DOHH2 (cell line): ENCODE results near the gene FAM241A.
A peak's percentile ranks its signal among the peaks of the same experiment; 100 is the strongest.

ENCODE experiments used
- H3F3A ChIP-seq: fragments of 200-600 bp; sonication (generic), shearing (Covaris generic); 2 replicates; pipeline ENCODE4 v1.6.0; 2016; ENCODE audit warnings: antibody characterized with exemption, mild to moderate bottlenecking; ENCODE audit not compliant: control insufficient read depth, insufficient read depth
- H3K27ac ChIP-seq: fragments of 200-600 bp; sonication (generic); 2 replicates; pipeline ENCODE4 v1.5.1; 2014; ENCODE audit warnings: low read depth, mild to moderate bottlenecking, low read length, moderate library complexity
- H3K27me3 ChIP-seq: fragments of 200-600 bp; sonication (generic); 2 replicates; pipeline ENCODE4 v1.6.1; 2014; ENCODE audit warnings: mild to moderate bottlenecking, low read length, mixed read lengths; ENCODE audit not compliant: control insufficient read depth
- H3K36me3 ChIP-seq: fragments of 200-600 bp; sonication (generic); 2 replicates; pipeline ENCODE4 v1.6.1; 2014; ENCODE audit warnings: mild to moderate bottlenecking, low read length, moderate library complexity, mixed read lengths; ENCODE audit not compliant: control insufficient read depth
- H3K4me1 ChIP-seq: fragments of 200-600 bp; sonication (generic); 2 replicates; pipeline ENCODE4 v1.6.1; 2014; ENCODE audit warnings: mild to moderate bottlenecking, low read length, mixed read lengths; ENCODE audit not compliant: control insufficient read depth
- H3K4me2 ChIP-seq: fragments of 200-600 bp; sonication (generic); 2 replicates; pipeline ENCODE4 v1.6.0; 2014; ENCODE audit warnings: mild to moderate bottlenecking, low read length, moderate library complexity
- H3K4me3 ChIP-seq: fragments of 200-600 bp; sonication (generic); 2 replicates; pipeline ENCODE4 v1.5.1; 2014; ENCODE audit warnings: mild to moderate bottlenecking, low read length, mixed read lengths
- H3K79me2 ChIP-seq: fragments of 200-600 bp; sonication (generic); 2 replicates; pipeline ENCODE4 v1.6.1; 2014; ENCODE audit warnings: mild to moderate bottlenecking, low read length, mixed read lengths; ENCODE audit not compliant: control insufficient read depth
- H3K9me2 ChIP-seq: fragments of 200-600 bp; sonication (generic); replicated peaks from 2 replicates; pipeline ENCODE4 v1.6.1; 2014; ENCODE audit warnings: mild to moderate bottlenecking, low read length, mixed read lengths; ENCODE audit not compliant: control insufficient read depth
- H3K9me3 ChIP-seq: fragments of 200-600 bp; sonication (generic); 2 replicates; pipeline ENCODE4 v1.6.1; 2014; ENCODE audit warnings: antibody characterized with exemption, low read length, mixed read lengths; ENCODE audit not compliant: control insufficient read depth, insufficient read depth
- H4K20me1 ChIP-seq: fragments of 200-600 bp; sonication (generic); 2 replicates; pipeline ENCODE4 v1.6.0; 2014; ENCODE audit warnings: low read depth, mild to moderate bottlenecking, antibody characterized with exemption, low read length, moderate library complexity; ENCODE audit not compliant: control insufficient read depth, insufficient read depth
- EZH2phosphoT487 ChIP-seq: fragments of 200-600 bp; sonication (generic); IDR thresholded peaks from 2 replicates; pipeline ENCODE4 v1.6.1; 2017; ENCODE audit warnings: borderline replicate concordance, mild to moderate bottlenecking, antibody characterized with exemption, low read length, moderate library complexity, mixed read lengths
- TF ChIP-seq, protein P1 (sequence below): fragments of 200-600 bp; sonication (generic); IDR thresholded peaks from one replicate; pipeline ENCODE4 v1.5.1; 2014; ENCODE audit warnings: antibody characterized with exemption, mild to moderate bottlenecking, low read depth, low read length; ENCODE audit not compliant: poor library complexity, severe bottlenecking

The FAM241A gene

DNA sequence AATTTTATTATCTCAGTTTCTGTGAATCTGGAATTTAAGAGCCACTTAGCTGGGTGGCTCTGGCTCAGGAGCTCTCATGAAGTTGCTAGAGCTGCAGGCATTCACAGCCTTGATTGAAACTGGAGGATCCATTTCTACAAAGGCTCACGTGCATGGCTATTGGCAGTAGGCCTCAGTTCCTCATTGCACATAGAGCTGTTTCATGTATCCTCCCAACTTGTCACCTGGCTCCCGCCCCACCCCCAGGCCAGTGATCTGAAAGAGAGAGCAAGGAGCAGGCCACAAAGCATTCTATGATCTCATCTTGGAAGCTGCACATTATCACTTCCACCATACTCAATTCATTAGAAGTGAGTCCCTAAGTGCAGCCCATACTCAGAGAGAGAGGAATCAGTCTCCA lies 67.8 kb downstream of the FAM241A start:
- Histone ChIP-seq H3K4me3 (no peak overlapping the region), H4K20me1 (no peaks in the 10 kb centered on the region), H3F3A (no peaks in the 10 kb centered on the region; the same call in 1 of the 2 replicates), H3K9me3 (no peaks in the 10 kb centered on the region), H3K79me2 (no peaks in the 10 kb centered on the region), H3K27me3 (no peaks in the 10 kb centered on the region), H3K4me1 (peaks cover 24% of the 10 kb centered on the region), H3K9me2 (no peaks in the 10 kb centered on the region), H3K27ac (no peak overlapping the region), H3K36me3 (no peaks in the 10 kb centered on the region), H3K4me2 (peak overlapping the region; percentile 11; the same call in 1 of the 2 replicates)
- TF ChIP-seq, protein P1, sequence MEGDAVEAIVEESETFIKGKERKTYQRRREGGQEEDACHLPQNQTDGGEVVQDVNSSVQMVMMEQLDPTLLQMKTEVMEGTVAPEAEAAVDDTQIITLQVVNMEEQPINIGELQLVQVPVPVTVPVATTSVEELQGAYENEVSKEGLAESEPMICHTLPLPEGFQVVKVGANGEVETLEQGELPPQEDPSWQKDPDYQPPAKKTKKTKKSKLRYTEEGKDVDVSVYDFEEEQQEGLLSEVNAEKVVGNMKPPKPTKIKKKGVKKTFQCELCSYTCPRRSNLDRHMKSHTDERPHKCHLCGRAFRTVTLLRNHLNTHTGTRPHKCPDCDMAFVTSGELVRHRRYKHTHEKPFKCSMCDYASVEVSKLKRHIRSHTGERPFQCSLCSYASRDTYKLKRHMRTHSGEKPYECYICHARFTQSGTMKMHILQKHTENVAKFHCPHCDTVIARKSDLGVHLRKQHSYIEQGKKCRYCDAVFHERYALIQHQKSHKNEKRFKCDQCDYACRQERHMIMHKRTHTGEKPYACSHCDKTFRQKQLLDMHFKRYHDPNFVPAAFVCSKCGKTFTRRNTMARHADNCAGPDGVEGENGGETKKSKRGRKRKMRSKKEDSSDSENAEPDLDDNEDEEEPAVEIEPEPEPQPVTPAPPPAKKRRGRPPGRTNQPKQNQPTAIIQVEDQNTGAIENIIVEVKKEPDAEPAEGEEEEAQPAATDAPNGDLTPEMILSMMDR, result no peak
- TF ChIP-seq EZH2phosphoT487, result no peak

DNA sequence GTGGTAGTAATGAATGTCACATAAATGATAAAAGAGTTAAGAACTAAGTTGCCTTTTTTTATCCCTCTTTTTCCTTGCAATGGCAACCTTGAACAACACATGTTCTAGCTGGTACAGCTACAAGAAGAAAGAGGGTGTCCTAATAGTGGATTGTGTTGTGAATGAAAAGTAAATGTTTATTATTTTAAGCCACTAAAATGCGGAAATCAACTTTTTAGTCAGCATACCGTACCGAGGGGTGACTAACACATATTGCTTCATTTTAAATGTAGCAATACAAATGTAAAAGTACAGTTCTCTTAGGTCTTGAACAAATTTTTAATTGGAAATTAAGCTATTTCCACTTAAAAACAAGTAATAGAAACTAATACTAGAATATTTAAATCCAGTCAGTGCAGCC lies 68.6 kb downstream of the FAM241A start:
- no peak overlapping the region for H3K27ac ChIP-seq
- peaks cover 24% of the 10 kb centered on the region for H3K4me1 ChIP-seq
- TF ChIP-seq, protein P1, result no peak
- no peak for TF ChIP-seq EZH2phosphoT487
- H3K9me3 ChIP-seq, result no peaks in the 10 kb centered on the region
- H3K4me2 ChIP-seq, result no peak overlapping the region; the same call in 1 of the 2 replicates
- H3K9me2 ChIP-seq, result no peaks in the 10 kb centered on the region
- no peaks in the 10 kb centered on the region for H3K79me2 ChIP-seq
- H3F3A ChIP-seq, result no peaks in the 10 kb centered on the region; the same call in 1 of the 2 replicates
- H4K20me1 ChIP-seq, result no peaks in the 10 kb centered on the region
- no peak overlapping the region for H3K4me3 ChIP-seq
- no peaks in the 10 kb centered on the region for H3K36me3 ChIP-seq
- H3K27me3 ChIP-seq, result no peaks in the 10 kb centered on the region

DNA sequence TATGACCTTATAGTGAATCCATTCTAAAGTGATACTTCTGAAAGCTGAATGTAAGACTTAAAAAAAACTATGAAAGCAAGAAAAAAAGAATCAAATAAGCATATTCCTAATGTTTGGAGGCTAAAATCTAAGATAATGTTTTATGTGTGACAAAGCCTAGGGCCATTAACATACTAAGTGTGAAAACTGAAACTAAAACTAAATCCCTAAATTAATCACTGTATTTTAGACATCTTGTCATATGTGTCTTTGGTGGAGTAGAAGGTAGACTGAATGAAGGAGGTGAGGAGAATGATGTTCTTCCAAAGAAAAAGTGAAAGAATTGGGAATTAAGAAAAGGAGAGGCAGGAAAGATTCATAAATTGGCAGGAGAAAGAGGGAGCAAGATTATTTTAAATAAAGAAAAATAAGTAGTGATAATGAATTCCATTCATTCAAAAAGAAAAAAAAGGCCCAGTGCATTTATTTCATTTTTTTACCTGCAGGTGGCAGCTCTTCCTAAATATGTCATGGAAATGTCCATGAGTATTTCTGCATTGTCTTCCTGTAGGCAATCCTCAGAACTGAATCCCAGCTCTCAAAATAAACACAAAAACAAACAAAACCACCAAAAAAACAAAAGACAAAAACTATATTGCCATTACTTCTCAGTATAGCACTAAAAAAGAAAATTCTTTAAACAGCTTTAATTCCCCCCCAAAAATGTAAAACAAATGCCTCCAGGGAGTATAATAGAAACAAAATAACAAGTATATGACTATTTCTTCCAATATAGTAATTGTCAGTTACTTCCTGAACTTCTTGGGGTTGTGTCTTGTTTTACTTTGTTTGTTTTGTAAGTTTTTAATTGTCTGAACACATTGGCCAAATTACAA lies 69.4 kb downstream of the FAM241A start:
- Histone ChIP-seq H3K4me2 (peak overlapping the region; percentile 17; the same call in 1 of the 2 replicates), H3K27me3 (no peaks in the 10 kb centered on the region), H4K20me1 (no peaks in the 10 kb centered on the region), H3K9me3 (no peaks in the 10 kb centered on the region), H3K4me3 (no peak overlapping the region), H3K4me1 (peaks cover 24% of the 10 kb centered on the region), H3F3A (no peaks in the 10 kb centered on the region; the same call in 1 of the 2 replicates), H3K27ac (no peak overlapping the region), H3K36me3 (no peaks in the 10 kb centered on the region), H3K79me2 (no peaks in the 10 kb centered on the region), H3K9me2 (no peaks in the 10 kb centered on the region)
- no peak for TF ChIP-seq EZH2phosphoT487
- TF ChIP-seq, protein P1, result peak; percentile 51
